Activated T-cell treated with anti-CD3 and anti-CD28 coated beads, Interleukin-2, amount 50 U/mL, for 4 hours (primary cell): Measurements from ENCODE around the gene S100PBP. TPM values are rescaled to one million over a fixed set of nuclear protein-coding genes. Genes with fewer than 3 reads are reported as not detected.

Experiments used
- ATAC-seq, 2 donors: fragments of 200-7000 bp; cut with Tn5 transposase; one replicate each; pipeline ENCODE4 v1.10.0; 2021
- DNase-seq: peaks from one replicate; pipeline ENCODE4 v3.0.0-alpha.2; 2020
- H3K27me3 Mint-ChIP-seq: one replicate; pipeline ENCODE4 v1.8.0; 2021; ENCODE audit warnings: low read depth, mixed read lengths
- H3K36me3 Mint-ChIP-seq: one replicate; pipeline ENCODE4 v1.8.0; 2022; ENCODE audit warnings: mixed read lengths; ENCODE audit not compliant: insufficient read depth
- H3K4me1 Mint-ChIP-seq: one replicate; pipeline ENCODE4 v1.8.0; 2021; ENCODE audit warnings: low read depth, mixed read lengths
- H3K4me3 Mint-ChIP-seq: one replicate; pipeline ENCODE4 v1.8.0; 2021; ENCODE audit warnings: mild to moderate bottlenecking, moderate library complexity, mixed read lengths
- H3K9me3 Mint-ChIP-seq: one replicate; pipeline ENCODE4 v1.8.0; 2021; ENCODE audit warnings: mixed read lengths
- total RNA-seq, 3 donors: library from RNA; stranded (reverse); gene quantifications; one replicate each; pipeline ENCODE4 v1.2.1, GENCODE V29; 2021

The S100PBP gene
- 10 to 100 TPM; 14.9 to 19.6 (median 15.8) TPM for total RNA-seq

DNA sequence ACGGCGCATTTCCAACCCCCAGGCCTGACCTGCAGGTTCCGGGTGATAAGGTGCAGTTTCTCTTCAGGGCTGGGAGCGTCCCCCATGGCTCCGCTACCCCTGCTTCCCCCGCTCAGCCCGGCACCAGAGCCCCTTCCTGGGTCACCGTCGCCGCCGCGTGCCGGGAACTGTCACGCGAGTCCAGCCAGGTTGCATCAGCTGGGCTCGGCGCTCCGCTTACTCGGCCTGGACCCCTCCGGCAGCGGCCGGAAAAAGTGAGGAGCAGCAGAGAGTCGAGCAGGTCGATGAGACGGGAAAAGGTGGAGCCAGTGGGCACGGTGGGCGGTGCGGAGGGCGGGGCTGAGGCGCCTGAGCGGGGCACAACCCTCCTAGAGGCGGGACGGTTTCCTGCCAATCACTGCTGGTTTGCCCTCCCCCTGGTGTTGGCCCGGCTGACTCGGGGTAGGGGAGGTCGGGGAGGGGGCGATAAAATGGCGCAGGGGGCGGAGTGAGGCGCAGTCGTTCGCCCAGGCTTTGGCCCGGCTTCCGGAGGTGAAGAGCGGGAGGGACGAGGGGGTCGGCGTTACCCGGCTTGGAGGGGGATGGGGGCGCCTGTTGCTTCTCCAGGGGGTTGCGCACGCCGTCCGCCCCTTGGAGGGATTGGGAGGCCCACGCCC is at the start of gene S100PBP, which contains the start of gene YARS1:
TSS of gene S100PBP (plus strand) at position 495 of the 656 bp plus-strand sequence. CDS start 8,447 bp downstream, outside the sequence.
TSS of gene YARS1 (minus strand) at position 200 of the 656 bp plus-strand sequence. CDS start at position 86, 114 bp downstream.
- H3K4me3 Mint-ChIP-seq, result peak within 1 kb of the TSS; percentile 100
- H3K9me3 Mint-ChIP-seq, result no peaks in the 10 kb centered on the region
- DNase-seq, result peak; percentile 100
- ATAC-seq, result peak; percentile 92 to 95
- peaks cover 55% of the 10 kb centered on the region for H3K4me1 Mint-ChIP-seq
- no peaks in the 10 kb centered on the region for H3K27me3 Mint-ChIP-seq
- H3K36me3 Mint-ChIP-seq, result peaks cover 29% of the 10 kb centered on the region

DNA sequence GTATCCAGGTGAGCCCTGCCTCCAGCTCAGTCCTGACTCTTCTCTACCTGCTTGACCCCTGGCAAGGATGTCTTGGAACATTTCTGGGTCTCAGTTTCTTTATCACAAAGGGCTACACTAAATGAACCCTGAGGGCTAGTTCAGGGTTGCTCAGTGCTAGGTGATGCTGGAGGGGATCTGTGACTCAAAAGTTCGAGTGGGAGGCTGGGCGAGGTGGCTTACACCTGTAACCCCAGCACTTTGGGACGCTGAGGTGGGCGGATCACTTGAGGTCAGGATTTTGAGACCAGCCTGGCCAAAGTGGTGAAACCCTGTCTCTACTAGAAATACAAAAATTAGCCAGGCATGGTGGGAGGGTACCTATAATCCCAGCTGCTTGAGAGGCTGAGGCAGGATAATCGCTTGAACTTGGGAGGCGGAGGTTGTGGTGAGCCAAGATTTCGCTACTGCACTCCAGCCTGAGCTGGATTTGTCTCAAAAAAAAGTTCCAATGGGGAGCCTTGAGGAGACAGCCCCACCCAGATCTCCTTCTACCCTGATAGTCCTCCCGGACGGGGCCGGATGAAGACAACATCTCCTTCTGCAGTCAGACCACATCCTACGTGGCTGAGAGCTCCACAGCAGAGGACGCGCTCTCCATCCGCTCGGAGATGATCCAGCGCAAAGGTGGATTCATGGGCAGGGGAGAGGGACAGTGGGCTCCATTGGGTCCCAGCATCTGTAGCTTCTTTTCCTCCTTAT is 49.2 kb upstream of the S100PBP start:
- no peaks in the 10 kb centered on the region for H3K9me3 Mint-ChIP-seq
- ATAC-seq (no peak), DNase-seq (no peak)
- H3K36me3 Mint-ChIP-seq, result no peaks in the 10 kb centered on the region
- peaks cover 3% of the 10 kb centered on the region for H3K4me1 Mint-ChIP-seq
- H3K4me3 Mint-ChIP-seq, result no peak overlapping the region
- no peaks in the 10 kb centered on the region for H3K27me3 Mint-ChIP-seq

DNA sequence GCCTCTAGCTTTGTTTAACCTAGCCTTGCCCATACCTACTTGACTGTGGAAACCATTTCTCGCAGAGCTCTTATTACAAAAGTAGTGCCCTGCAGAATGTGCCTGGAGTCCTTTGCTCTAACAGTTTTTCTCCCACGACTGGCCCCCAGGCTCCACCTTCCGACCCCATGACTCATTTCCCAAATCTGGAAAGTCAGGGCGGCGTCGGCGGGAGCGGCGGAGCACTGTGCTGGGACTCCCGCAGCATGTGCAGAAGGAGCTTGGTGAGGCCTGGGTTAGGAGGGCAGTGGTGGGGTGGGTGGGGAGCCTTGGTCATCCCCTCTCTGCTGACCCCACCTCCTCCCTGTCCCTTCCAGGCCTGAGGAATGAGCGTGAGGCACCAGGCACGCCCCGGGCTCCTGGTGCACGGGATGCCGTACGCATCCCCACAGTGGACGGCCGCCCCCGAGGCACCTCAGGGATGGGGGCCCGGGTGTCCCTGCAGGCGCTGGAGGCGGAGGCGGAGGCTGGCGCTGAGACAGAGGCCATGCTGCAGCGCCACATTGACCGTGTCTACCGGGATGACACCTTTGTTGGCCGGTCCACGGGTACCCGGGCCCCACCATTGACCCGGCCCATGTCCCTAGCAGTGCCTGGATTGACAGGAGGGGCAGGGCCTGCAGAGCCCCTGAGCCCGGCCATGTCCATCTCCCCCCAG is 47.8 kb upstream of the S100PBP start:
- Mint-ChIP-seq H3K36me3 (peaks cover 3% of the 10 kb centered on the region), H3K4me1 (peaks cover 3% of the 10 kb centered on the region), H3K27me3 (no peaks in the 10 kb centered on the region), H3K9me3 (no peaks in the 10 kb centered on the region), H3K4me3 (no peak overlapping the region)
- no peak for ATAC-seq
- DNase-seq, result no peak

DNA sequence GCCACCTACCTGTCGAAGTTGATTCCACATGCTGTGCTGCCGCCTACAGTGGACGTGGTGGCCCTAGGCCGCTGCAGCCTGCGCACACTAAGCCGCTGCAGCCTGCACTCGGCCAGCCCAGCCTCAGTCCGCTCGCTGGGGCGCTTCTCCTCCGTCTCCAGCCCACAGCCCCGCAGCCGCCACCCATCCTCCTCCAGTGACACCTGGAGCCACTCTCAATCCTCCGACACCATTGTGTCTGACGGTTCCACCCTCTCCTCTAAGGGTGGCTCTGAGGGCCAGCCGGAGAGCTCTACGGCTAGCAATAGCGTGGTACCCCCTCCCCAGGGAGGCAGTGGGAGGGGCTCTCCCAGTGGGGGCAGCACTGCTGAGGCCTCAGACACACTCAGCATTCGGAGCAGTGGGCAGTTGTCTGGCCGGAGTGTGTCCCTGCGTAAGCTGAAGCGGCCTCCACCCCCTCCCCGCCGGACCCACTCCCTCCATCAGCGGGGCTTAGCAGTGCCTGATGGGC is 47.2 kb upstream of the S100PBP start:
- Mint-ChIP-seq H3K36me3 (peaks cover 3% of the 10 kb centered on the region), H3K4me3 (no peak overlapping the region), H3K9me3 (no peaks in the 10 kb centered on the region), H3K4me1 (peaks cover 3% of the 10 kb centered on the region), H3K27me3 (no peaks in the 10 kb centered on the region)
- DNase-seq (no peak), ATAC-seq (no peak)

GRCh38 chr1:32770741-32771548 is 46.5 kb upstream of the S100PBP start:
- DNase-seq (no peak), ATAC-seq (no peak)
- Mint-ChIP-seq H3K9me3 (no peaks in the 10 kb centered on the region), H3K4me1 (peaks cover 3% of the 10 kb centered on the region), H3K4me3 (no peak overlapping the region), H3K36me3 (peaks cover 8% of the 10 kb centered on the region), H3K27me3 (no peaks in the 10 kb centered on the region)

DNA sequence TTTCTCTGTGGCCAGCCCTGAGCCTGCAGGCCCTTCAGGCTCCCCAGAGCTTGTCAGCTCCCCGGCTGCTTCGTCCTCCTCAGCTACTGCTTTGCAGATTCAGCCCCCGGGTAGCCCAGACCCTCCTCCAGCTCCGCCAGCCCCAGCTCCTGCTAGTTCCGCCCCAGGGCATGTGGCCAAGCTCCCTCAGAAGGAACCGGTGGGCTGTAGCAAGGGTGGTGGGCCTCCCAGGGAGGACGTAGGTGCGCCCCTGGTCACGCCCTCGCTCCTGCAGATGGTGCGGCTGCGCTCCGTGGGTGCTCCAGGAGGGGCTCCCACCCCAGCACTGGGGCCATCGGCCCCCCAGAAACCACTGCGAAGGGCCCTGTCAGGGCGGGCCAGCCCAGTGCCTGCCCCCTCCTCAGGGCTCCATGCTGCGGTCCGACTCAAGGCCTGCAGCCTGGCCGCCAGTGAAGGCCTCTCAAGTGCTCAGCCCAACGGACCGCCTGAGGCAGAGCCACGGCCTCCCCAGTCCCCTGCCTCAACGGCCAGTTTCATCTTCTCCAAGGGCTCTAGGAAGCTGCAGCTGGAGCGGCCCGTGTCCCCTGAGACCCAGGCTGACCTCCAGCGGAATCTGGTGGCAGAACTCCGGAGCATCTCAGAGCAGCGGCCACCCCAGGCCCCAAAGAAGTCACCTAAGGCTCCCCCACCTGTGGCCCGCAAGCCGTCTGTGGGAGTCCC is 45.7 kb upstream of the S100PBP start:
- H3K4me1 Mint-ChIP-seq, result peaks cover 3% of the 10 kb centered on the region
- no peak for ATAC-seq
- DNase-seq, result no peak
- H3K9me3 Mint-ChIP-seq, result no peaks in the 10 kb centered on the region
- H3K36me3 Mint-ChIP-seq, result peaks cover 9% of the 10 kb centered on the region
- H3K27me3 Mint-ChIP-seq, result no peaks in the 10 kb centered on the region
- H3K4me3 Mint-ChIP-seq, result no peak overlapping the region

DNA sequence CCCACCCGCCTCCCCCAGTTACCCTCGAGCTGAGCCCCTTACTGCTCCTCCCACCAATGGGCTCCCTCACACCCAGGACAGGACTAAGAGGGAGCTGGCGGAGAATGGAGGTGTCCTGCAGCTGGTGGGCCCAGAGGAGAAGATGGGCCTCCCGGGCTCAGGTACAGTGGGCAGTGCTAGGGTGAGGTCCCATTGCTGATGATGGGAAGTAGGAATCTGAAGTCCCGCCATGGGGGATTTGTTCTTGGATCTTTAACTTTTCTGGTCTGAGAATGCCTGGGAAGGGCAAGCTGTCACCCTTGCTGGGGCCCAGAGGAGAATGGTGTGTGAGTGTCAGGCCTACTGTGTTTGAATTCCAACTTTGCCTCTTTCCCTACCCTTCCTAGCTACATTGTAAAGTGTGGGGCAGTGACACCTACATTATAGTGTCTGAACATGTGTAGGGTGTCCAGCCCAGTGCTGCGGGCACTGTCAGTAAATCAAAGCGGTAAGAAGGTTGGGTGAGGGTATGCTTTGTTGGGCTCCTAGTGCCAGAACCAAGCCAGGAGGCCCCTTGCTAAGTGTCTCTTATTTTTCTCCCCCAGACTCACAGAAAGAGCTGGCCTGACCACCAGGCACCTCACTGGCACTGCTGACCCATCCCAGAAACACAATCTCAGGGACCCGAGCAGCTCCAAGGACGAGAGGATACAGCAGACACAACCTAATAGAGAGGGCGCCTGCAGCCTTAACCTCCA is 45.0 kb upstream of the S100PBP start:
- DNase-seq (no peak), ATAC-seq (no peak)
- H3K4me3 Mint-ChIP-seq, result no peak overlapping the region
- H3K36me3 Mint-ChIP-seq, result peaks cover 9% of the 10 kb centered on the region
- H3K4me1 Mint-ChIP-seq, result peaks cover 3% of the 10 kb centered on the region
- no peaks in the 10 kb centered on the region for H3K9me3 Mint-ChIP-seq
- H3K27me3 Mint-ChIP-seq, result no peaks in the 10 kb centered on the region

- Mint-ChIP-seq H3K4me3 (no peak overlapping the region), H3K27me3 (no peaks in the 10 kb centered on the region), H3K9me3 (no peaks in the 10 kb centered on the region), H3K36me3 (peaks cover 16% of the 10 kb centered on the region), H3K4me1 (peaks cover 3% of the 10 kb centered on the region)
- DNase-seq (peak; percentile 71), ATAC-seq (peak; percentile 77 to 78)
Measured at GRCh38 chr1:32773018-32773763, 44.3 kb upstream of the S100PBP start.

DNA sequence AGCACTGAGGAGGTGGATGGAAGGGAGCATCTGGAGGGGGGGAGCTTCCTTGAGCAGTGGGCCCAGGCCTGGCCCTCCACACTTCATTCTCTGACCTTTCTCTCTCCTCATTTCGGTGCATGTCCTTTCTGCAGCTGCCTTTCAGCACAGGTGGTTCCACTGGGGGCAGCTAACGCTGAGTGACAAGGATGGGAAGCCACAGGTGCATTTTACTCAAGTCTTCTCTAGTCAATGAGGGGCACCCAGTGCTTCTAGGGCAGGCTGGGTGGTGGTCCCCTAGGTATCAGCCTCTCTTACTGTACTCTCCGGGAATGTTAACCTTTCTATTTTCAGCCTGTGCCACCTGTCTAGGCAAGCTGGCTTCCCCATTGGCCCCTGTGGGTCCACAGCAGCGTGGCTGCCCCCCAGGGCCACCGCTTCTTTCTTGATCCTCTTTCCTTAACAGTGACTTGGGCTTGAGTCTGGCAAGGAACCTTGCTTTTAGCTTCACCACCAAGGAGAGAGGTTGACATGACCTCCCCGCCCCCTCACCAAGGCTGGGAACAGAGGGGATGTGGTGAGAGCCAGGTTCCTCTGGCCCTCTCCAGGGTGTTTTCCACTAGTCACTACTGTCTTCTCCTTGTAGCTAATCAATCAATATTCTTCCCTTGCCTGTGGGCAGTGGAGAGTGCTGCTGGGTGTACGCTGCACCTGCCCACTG is 43.5 kb upstream of the S100PBP start:
- Mint-ChIP-seq H3K36me3 (peaks cover 19% of the 10 kb centered on the region), H3K4me1 (peaks cover 3% of the 10 kb centered on the region), H3K27me3 (no peaks in the 10 kb centered on the region), H3K9me3 (no peaks in the 10 kb centered on the region), H3K4me3 (no peak overlapping the region)
- DNase-seq, result no peak
- no peak for ATAC-seq

DNA sequence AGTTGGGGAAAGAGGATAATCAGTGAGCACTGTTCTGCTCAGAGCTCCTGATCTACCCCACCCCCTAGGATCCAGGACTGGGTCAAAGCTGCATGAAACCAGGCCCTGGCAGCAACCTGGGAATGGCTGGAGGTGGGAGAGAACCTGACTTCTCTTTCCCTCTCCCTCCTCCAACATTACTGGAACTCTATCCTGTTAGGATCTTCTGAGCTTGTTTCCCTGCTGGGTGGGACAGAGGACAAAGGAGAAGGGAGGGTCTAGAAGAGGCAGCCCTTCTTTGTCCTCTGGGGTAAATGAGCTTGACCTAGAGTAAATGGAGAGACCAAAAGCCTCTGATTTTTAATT is 43.0 kb upstream of the S100PBP start:
- peaks cover 3% of the 10 kb centered on the region for H3K4me1 Mint-ChIP-seq
- H3K27me3 Mint-ChIP-seq, result no peaks in the 10 kb centered on the region
- no peaks in the 10 kb centered on the region for H3K9me3 Mint-ChIP-seq
- no peak overlapping the region for H3K4me3 Mint-ChIP-seq
- no peak for DNase-seq
- no peak for ATAC-seq
- peaks cover 23% of the 10 kb centered on the region for H3K36me3 Mint-ChIP-seq

GRCh38 chr1:32774950-32775634 is 42.4 kb upstream of the S100PBP start:
- DNase-seq (no peak), ATAC-seq (no peak)
- no peaks in the 10 kb centered on the region for H3K9me3 Mint-ChIP-seq
- peaks cover 3% of the 10 kb centered on the region for H3K4me1 Mint-ChIP-seq
- H3K36me3 Mint-ChIP-seq, result peaks cover 26% of the 10 kb centered on the region
- H3K27me3 Mint-ChIP-seq, result no peaks in the 10 kb centered on the region
- H3K4me3 Mint-ChIP-seq, result no peak overlapping the region
